Globus pallidus (tissue), 1 donor: ENCODE data around the gene TAS2R1.

Experiments used
- DNase-seq: peaks from one replicate; pipeline ENCODE4 v3.0.0-alpha.2; 2015; ENCODE audit warnings: low spot score

The TAS2R1 gene, protein sequence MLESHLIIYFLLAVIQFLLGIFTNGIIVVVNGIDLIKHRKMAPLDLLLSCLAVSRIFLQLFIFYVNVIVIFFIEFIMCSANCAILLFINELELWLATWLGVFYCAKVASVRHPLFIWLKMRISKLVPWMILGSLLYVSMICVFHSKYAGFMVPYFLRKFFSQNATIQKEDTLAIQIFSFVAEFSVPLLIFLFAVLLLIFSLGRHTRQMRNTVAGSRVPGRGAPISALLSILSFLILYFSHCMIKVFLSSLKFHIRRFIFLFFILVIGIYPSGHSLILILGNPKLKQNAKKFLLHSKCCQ

DNA sequence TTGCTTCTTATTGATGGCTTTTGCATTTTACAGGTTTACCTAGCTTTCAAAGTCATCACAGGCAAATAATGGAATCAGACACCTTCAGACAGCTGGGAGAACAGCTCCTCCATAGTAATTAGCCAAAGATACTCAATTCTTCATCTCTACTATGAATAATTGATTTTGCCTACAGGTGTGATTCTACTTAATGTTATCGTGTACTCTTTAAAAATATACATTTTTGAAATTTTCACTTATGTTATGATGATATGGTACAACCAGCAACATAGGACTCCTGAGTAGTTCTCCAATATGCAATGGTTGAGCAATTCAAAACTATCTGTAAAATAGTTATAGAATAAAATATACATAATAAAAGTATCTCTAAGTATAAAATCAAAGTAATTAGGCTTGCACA is at the start of gene TAS2R1:
TAS2R1 (minus strand) TSS at position 101 of the 400 bp plus-strand sequence. CDS start 319 bp downstream, outside the sequence.
- no peak for DNase-seq

DNA sequence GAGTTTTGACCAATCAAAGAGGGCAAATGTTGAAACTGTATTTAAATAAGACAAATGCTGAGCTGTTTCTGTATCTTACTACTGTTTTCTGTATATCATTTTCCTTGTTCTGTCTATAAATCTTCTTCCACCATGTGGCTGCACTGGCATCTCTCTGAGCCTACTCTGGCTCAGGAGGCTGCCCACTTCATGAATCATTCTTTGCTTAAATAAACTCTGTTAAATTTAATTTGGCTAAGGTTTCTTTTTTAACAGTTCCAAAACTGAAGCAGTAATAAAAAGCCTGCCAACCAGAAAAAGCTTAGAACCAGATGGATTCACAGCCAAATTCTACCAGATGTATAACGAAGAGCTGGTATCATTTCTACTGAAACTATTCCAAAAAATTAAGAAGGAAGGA is 40.2 kb upstream of the TAS2R1 start:
- DNase-seq, result no peak

DNA sequence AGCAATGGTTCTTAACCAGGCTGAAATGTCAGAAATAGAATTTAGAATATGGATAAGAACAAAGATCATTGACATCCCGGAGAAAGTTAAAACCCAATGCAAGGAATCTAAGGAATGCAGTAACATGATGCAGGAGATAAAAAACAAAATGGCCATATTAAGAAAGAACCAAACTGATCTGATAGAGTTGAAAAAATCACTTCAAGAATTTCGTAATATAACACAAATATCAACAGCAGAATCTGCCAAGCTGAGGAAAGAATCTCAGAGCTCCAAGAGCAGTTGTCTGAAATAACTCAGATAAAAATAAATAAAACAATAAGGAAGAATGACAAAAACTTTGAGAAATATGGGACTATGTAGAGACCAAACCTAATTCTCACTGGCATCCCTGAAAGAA is 37.8 kb upstream of the TAS2R1 start:
- no peak for DNase-seq

DNA sequence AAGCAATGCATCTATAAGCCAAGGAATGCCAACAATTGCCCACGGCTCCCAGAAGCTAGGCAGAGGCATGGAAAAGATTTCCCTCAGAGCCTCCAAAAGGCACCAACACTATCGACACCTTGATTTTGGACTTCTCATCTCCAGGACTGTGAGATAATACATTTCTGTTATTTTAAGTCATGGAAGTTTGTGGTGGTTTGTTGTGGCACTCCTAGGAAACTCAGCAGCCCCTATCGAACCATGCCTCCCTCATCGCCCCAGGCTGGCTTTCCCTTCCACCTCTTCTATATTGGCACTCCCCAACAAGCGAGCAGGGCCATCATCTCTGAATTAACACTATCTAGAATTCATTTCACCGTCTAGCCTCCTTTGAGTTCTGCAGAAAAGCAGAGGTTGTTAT is 33.7 kb upstream of the TAS2R1 start:
- no peak for DNase-seq

DNA sequence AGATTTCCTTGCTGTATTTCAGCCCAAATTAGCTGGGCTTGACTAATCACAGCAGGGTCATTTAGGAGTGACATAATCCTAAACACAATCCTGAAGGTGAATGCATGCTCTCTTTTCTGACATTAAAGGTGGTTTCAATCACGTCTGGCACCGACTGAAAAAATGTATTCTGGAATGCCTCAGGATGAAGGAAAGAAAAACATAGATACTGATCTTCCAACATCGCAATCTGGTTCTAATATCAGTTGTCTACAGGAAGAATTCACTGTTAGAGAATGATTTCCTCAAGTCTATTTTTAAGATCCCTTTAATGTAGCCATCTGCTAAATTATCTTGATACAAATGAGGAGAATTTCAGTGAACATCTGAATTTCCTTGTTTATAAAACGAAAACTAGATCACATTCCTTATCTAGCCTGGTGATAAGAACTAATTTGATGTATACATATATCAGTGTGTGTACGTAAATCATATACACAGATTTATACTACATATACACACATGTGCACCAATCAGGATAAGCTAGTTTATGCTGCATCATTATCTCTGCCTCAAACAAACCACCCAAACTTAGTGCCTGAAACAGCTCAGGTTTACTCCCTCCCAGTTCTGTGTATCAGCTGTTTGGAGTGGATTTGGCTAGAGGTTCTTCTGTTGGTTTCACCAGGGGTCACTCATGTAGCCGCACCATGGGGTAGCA is 31.3 kb upstream of the TAS2R1 start:
- DNase-seq, result no peak

DNA sequence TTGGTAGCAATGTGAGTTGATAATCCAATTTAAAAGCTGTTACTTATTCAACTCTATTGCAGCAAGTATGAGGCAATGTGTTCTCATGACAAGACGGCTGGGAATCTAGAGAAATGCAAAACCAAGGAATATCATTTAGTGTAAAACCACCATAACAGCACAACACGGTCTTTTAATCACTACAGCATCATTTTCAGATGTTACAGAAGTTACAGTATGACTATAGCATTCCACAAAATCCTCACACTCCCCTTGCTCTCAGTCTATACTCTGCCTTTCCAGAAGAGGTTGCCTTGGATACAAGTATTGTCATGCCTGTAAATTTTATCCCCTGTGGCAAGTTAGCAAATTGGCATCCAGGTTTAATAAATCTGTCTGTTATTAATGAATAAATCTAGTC is 28.6 kb upstream of the TAS2R1 start:
- no peak for DNase-seq

DNA sequence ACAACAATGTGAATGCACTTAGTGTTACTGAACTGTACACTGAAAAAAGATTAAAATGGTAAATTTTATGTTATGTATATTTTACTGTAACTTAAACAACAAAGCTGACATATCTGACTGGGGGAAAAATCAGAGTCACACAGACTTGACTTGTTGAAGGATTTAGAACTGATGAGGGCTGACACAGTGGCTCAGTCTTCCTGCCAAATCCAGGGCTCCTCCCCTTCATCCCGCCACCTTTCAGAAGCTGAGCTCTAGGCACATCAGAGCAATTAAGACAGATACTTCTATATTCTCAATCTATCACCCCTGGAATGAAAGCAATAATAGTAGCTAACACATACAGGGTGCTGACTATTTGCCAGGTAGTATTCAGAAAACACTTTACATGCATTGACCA is 27.7 kb upstream of the TAS2R1 start:
- DNase-seq, result no peak

DNA sequence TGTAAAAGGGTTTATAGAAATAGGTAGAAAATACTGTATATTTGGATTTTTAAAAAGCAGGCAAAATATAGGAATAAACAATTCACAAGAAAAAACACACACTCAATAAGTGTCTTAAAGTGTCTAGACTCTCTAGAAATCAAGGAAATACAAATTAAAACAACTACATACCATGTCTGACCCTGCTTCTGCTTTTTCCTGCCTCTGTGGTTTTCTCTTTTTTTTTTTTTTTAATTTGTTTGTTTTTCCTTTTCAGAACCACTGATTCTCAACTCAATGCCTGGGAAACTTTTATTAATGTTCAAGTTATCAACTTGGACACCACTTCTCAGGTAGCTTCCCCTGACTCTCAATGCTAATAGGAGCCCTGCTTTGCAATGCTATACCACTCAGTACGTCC is 25.5 kb upstream of the TAS2R1 start:
- DNase-seq, result no peak

DNA sequence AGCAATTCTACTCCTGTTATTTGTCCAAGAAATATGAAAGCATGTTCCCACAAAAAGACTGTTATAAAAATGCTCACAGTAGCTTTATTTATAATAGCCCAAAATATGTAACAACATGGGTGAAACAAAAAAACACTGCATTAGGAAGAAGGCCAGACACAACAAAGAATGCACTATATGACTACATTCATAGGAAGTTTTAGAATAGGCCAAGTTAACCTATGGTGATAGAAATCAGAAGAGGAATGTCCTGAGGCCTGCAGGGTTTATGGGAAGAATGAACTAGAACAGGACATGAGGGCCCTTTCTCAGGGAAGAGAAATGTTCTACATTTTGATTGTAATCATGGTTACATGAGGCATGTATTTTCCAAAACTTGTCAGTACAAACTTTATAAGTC is 24.7 kb upstream of the TAS2R1 start:
- no peak for DNase-seq

DNA sequence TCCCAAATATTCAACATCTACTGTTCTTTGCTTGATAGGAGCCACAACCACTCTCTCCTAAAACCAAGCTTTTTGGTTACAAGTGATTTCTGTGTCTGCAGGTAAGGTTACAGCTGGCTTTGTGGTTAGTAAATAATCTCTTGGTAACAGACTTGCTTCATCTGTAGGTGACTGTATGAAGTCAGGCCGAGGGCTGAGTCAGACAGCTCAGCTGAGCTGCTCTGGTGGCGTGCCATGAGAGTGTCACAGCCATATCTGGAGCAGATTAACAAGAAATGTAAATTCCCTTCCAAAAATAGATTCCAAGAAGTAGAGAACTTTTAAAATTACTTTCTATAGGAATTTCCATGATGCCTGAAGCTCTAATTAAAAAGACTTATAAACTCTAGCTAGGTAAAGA is 23.7 kb upstream of the TAS2R1 start:
- DNase-seq, result no peak

DNA sequence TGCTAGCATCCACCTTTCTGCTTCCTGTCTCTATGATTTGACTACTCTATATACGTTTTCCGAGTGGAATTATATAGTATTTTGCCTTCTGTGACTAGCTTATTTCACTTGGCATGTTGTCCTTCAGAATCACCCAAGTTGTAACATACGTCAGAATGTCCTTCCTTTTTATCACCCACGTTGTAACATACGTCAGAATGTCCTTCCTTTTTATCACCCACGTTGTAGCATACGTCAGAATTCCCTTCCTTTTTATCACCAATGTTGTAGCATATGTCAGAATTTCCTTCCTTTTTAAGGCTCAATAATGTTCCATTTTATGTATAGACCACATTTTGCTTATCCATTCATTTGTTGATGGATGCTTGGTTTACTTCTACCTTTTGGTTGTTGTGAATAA is 22.9 kb upstream of the TAS2R1 start:
- no peak for DNase-seq

DNA sequence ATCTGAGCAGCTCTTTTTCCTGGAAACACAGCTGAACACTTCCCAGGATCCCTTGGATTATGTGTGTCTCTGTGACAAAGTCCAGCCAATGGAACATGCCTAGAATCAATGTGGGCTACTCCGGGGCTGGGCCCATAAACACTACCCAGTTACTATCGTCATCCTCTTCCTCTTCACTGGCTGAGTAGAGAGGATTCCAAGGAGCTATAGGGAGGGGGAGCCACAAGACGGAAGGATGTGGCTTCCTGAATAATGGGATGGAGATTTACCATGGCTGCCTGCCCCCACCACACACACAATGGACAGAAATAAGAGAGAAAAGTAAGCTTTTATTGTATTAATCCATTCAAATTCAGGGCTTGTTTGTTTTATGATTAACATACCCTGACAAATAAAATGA is 22.1 kb upstream of the TAS2R1 start:
- no peak for DNase-seq

DNA sequence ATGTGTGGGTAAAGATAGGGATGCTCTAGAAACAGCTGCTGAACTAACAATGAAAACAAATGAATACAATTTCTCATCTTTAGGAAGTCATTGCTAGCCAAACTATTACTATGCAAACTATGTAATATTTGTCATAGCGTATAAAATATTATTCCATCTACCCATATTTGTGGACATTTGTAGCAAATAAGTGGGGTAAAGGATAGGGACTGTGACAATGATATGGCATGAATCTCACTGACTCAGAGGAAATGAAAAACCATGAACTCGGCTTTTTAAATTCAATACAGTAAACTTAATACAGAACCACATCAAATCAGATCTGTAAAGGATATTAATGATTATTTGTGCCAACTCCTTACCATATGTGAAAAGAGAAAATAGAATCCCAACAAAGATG is 16.7 kb upstream of the TAS2R1 start:
- no peak for DNase-seq

DNA sequence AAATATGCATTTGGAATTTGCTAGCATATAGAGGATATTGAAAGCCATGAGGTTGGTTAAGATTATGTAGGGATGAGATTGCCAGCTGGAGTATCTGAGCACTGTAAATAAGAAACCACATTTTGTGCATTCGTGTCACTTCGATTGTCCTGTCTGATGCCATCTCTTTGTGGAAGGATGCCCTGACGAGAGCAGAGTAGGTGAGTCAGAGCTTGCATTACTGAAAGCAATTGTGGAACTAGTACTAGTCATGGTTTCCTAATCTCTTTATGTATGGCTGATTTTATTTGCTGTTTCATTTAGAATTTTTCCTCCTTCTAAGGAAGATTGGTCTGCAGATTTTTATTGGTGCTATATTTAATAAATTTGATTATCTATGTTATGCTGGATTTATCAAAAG is 14.5 kb upstream of the TAS2R1 start:
- DNase-seq, result no peak

DNA sequence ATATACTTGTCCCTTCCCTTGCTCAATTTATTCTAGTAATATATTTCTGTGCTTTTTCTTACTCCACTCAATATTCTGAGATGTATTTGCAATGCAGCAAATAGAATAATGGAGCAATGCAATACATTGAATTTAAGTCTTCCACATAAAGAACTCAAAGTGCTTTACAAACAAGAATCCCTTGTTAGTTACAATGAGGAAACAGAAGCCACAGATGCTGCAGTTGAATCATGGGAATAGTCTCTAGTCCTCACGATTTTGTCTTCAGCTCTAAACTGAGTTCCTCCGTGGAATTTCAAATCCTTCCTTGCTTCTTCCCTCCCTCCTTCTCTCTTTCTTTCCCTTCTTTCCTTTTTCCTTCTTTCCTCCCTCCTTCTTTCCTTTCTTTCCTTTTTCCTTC is 12.5 kb upstream of the TAS2R1 start:
- DNase-seq, result peak; percentile 32

DNA sequence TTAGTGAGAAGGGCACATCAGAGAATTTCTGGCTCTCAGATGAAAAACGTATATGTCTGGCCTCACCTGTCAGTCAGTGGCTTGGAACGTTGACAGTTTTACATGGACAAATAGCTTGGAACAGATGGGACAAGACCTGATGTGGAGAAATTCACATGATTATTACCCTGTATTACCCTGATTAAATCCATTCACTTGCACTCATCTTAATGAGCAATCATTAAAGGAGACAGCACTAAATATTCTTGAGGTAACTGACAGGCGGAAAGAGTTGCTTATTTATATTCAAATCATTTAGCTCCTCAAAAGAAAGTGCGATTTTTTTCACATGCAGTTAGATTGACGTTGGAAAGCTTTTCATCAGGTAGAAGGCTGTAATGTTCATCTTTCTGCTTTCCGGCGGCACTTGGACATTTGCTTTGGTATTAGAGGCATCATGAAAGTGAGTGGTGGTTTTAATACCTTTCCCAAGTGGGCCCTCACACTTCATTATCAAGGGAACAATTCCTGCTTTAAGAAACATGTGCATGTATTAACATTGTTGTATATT is 11.7 kb upstream of the TAS2R1 start:
- no peak for DNase-seq

DNA sequence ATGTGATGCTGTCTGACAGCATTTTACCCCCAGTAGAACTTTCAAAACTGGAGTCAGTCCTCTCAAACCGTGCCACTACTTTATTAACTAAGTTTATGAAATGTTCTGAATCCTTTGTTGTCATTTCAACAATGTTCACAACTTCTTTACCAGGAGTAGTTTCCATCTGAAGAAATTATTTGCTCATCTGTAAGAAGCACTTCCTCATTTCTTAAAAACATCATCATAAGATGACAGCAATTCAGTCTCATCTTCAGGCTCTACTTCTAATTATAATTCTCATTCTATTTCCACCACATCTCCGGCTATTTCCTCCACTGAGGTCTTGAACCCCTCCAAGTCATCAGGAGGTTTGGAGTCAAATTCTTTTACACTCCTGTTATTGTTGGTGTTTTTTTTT is 2.3 kb upstream of the TAS2R1 start:
- no peak for DNase-seq

DNA sequence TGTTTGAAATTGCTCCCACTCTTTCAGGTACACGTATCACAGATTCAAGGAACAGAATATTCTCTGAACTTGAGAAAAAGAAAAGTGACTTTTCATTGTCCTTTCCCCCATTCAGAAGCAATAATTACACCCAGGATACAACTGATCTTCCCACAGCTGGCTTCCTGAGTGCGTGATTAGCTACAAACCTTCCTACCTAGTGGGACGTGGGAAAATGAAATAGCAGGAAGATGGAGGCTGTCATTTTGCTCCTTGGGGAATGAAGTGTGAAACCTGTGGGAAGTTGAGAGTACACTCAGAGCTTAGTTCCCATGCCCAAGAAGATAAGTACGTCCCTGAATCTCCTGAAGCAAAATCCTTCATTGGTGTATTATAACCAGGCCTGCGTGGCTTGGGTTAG is 2.6 kb downstream of the TAS2R1 start:
- no peak for DNase-seq

DNA sequence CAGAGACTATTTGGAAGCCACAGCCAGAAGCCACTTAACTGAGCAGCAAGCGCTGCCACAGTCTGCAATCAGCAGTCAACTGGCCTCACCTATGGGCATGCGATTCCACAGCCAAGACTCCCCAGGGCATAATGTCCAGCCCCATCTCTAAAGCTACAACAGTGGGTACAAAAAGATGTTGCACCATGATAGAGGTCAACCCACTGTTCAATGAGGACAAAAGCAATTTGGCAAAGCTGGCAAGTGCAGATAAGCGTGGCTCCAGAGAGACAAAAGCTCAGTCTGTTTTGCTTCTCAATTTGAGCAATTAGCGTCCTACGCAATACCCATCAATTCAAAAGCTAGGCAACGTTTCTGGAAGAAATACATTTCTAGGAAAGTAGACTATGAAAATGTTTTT is 3.2 kb downstream of the TAS2R1 start:
- no peak for DNase-seq

DNA sequence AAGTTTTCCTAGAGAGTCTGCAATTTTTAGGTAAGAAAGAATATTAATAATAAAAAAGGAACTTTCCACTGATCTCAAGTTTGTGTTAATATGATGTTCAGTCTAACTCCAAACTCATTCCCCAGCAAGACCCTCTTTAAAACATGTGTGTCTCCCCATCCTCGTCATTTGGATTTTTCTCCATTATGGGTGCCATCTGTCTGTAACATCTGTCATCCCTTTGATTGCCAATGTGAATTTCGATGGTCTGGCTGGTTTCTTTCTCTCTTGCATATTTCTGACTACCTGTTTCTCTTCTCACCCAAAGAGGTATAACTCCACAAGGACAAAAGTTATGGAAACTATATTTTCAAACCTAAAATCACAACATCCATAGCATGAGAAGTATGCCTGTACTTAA is 4.4 kb downstream of the TAS2R1 start:
- no peak for DNase-seq

DNA sequence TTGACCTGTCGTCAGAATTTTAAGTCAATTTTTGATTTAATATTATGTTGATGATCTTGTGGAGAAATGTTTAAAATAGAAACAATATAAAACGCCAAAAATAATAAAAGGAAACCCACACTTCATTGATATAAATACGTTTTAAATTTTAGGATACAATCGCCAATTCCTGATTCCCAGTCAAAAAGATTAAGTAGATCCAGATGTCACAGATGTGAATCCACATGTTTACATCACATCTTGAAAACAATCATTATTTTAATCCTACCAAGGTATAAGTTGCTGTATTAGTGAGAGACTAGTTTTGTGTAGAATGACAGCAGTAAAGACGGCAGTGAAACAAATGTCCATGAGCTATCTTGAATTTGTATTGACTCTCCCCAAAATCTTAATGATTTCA is 4.9 kb downstream of the TAS2R1 start:
- no peak for DNase-seq

DNA sequence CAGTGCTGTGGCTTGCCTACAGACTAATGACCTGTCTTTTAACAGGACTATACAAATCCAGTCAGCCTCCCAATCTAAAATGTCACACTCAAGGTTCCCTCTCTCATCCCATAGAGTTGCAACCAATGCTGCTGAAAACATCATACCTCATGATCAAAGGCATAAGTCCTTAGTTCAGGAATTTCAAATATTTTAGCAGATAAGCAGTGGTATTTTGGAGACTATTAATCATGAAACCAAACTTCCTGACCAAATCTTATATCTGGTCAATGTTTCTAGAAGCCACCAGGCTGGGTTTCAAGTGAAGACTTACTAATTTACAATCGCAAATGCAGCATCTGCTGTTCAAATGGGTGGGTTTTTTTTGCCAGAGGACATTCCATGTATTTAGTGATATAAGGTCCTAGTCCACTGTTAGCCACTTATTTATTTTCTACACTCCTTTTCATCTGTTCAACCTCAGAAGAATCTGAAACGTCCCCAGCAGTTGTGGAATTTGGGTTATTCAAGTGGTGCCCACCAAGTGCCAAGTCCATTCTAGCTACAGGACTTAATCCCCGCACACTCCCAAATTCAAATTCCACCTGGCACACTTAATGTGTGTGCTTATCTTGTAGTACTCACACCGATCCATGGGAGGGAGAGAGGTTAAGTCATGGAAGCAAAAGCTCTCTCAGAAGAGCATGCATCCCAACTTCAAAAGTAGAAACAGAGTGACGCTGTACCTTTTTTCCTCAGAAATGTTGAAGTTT is 5.8 kb downstream of the TAS2R1 start:
- no peak for DNase-seq

DNA sequence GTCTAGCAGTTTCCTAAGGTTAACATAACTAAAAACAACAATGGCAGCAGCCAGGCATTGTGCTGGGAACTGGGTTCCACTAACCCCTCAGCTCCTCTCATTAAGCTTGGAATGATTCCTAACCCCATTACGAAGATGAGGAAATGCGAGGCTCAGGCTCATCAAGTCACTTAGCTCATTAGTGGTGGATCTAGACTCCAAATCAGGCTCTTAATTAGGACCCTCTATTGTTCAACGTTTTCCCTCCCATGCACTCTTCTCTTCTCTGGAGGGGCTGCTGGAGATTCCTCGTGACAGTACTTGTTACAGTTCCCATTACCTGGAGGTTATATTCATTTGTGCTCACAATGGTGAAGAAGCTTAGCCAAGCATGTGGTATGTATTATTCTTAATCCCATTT is 6.5 kb downstream of the TAS2R1 start:
- no peak for DNase-seq
